Measurements from ENCODE around the gene PRKRIP1. TPM values are rescaled to one million over a fixed set of nuclear protein-coding genes. Genes with fewer than 3 reads are reported as not detected.

The PRKRIP1 gene
- total RNA-seq, 1 experiment from 2014 or later = 38.8 TPM

DNA sequence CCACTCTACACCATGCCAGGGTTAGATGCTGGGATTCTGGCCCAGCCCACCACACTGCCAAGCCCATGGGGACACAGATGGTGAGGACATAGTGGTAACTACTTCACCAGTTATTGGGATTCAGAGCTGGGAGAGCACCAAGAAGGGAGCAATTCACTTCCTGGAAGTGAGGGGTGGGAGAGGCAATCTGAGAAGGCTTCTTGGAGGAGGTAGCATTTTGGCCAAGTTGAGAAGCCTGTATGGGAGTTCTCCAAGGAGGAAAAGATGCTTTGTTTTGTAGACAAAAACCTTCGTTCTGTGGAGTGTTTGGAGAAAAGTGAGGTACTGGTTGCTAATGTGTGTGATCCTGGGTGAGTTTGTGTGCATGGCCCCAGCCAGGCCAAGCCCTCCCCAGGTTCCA, 3.8 kb upstream of the PRKRIP1 start:
- Histone ChIP-seq H3K23me2 (ENCODE audit: insufficient read length, low read depth, low read length, poor library complexity, severe bottlenecking) (peaks cover 9% of the 10 kb centered on the region), H2BK15ac (ENCODE audit: low read depth, low read length) (no peak overlapping the region), H3K79me1 (ENCODE audit: insufficient read depth, low read depth, low read length, poor library complexity, severe bottlenecking) (no peaks in the 10 kb centered on the region), H2BK20ac (ENCODE audit: low read depth, low read length, poor library complexity, severe bottlenecking) (no peak overlapping the region), H3K23ac (ENCODE audit: insufficient read length, low read depth, low read length) (no peak overlapping the region), H3K9me3 (ENCODE audit: control insufficient read depth, low read depth, low read length) (no peaks in the 10 kb centered on the region), H3K4me1 (ENCODE audit: insufficient read depth, low read length) (no peaks in the 10 kb centered on the region), H4K5ac (ENCODE audit: insufficient read length, low read depth, low read length) (no peak overlapping the region), H4K91ac (ENCODE audit: insufficient read length, low read depth, low read length) (no peak overlapping the region), H3K9ac (ENCODE audit: extremely low read depth, insufficient read length, low read length) (no peak overlapping the region), H3K4me2 (ENCODE audit: insufficient read depth, insufficient read length, low read length) (no peak overlapping the region), H3T11ph (ENCODE audit: low read length) (no peak overlapping the region), H4K8ac (replicated peaks; ENCODE audit: insufficient read length, low read depth, low read length) (no peak overlapping the region), H2BK5ac (ENCODE audit: insufficient read length, low read length) (no peak overlapping the region), H3K14ac (ENCODE audit: insufficient read depth, low read length) (no peak overlapping the region), H4K20me1 (ENCODE audit: control insufficient read depth, insufficient read depth, insufficient read length) (no peaks in the 10 kb centered on the region), H3K79me2 (ENCODE audit: insufficient read depth, low read length) (no peaks in the 10 kb centered on the region), H2BK12ac (ENCODE audit: insufficient read length, low read depth, low read length) (no peak overlapping the region), H3K56ac (ENCODE audit: insufficient read length, low read depth, low read length) (no peak overlapping the region), H3K18ac (ENCODE audit: insufficient read length, low read depth, low read length) (no peak overlapping the region), H3K4ac (ENCODE audit: low read depth, low read length) (no peak overlapping the region), H3K27me3 (ENCODE audit: insufficient read depth, low read length) (no peaks in the 10 kb centered on the region), H2AFZ (ENCODE audit: low read length) (no peak overlapping the region), H3K27ac (ENCODE audit: insufficient read length, low read depth, low read length) (no peak overlapping the region), H2BK120ac (ENCODE audit: low read depth, low read length, poor library complexity, severe bottlenecking) (no peak overlapping the region), H2AK5ac (ENCODE audit: insufficient read length, low read length) (no peak overlapping the region)
- no CpG with 5 or more reads among the region's 1 CpG for WGBS (ENCODE audit: extremely low coverage, insufficient read length, low lambda C conversion rate)
- Mint-ChIP-seq H3K9me3 (no peaks in the 10 kb centered on the region; a peak in 1 of 5 replicates), H3K36me3 (ENCODE audit: insufficient read depth in 1 of 3, low read depth in 3 of 3) (peaks cover 10 to 25% (median 14%) of the 10 kb centered on the region in 3 experiments; a peak in 6 of 7 replicates), H3K4me3 (no peak overlapping the region; a peak in 1 of 5 replicates), H3K4me1 (peaks cover 9 to 10% of the 10 kb centered on the region in 2 experiments), H3K27me3 (ENCODE audit: low read depth) (no peaks in the 10 kb centered on the region; the same call in 1 of the 2 replicates), H3K27ac (no peak overlapping the region)
- TF ChIP-seq, protein P1, sequence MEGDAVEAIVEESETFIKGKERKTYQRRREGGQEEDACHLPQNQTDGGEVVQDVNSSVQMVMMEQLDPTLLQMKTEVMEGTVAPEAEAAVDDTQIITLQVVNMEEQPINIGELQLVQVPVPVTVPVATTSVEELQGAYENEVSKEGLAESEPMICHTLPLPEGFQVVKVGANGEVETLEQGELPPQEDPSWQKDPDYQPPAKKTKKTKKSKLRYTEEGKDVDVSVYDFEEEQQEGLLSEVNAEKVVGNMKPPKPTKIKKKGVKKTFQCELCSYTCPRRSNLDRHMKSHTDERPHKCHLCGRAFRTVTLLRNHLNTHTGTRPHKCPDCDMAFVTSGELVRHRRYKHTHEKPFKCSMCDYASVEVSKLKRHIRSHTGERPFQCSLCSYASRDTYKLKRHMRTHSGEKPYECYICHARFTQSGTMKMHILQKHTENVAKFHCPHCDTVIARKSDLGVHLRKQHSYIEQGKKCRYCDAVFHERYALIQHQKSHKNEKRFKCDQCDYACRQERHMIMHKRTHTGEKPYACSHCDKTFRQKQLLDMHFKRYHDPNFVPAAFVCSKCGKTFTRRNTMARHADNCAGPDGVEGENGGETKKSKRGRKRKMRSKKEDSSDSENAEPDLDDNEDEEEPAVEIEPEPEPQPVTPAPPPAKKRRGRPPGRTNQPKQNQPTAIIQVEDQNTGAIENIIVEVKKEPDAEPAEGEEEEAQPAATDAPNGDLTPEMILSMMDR (conservative IDR thresholded peaks at IDR 0.05) = no peak
- DNase-seq = no peak

Measured in H9 (cell line).